HG03354 (cell line): ENCODE data around the gene CDIPT.

Experiments used
- ATAC-seq: cut with Tn5 transposase; IDR thresholded peaks from one replicate; pipeline ENCODE4 v1.9.1; 2021; ENCODE audit warnings: mild to moderate bottlenecking; ENCODE audit not compliant: unreplicated experiment, poor library complexity, severe bottlenecking

The CDIPT gene

GRCh38 chr16:29864205-29864604, 1.2 kb upstream of the CDIPT start:
- no peak for ATAC-seq

- ATAC-seq: no peak
Observed at GRCh38 chr16:29863669-29863984, 601 bp upstream of the CDIPT start.

- ATAC-seq: no peak
Observed at GRCh38 chr16:29862383-29862883, 593 bp downstream of the CDIPT start.

GRCh38 chr16:29860218-29860617, 2.8 kb downstream of the CDIPT start:
- ATAC-seq: no peak

GRCh38 chr16:29858974-29859373, 4.1 kb downstream of the CDIPT start:
- no peak for ATAC-seq

- no peak for ATAC-seq
Observed at GRCh38 chr16:29858149-29858849, 4.7 kb downstream of the CDIPT start.

- ATAC-seq: no peak
Observed at GRCh38 chr16:29857133-29857760, 5.8 kb downstream of the CDIPT start.

GRCh38 chr16:29854520-29855100, 8.4 kb downstream of the CDIPT start:
- no peak for ATAC-seq

- no peak for ATAC-seq
Observed at GRCh38 chr16:29852654-29853053, 10.4 kb downstream of the CDIPT start.

- ATAC-seq: no peak
Observed at GRCh38 chr16:29850998-29851397, 12.0 kb downstream of the CDIPT start.

GRCh38 chr16:29849505-29849904, 13.5 kb downstream of the CDIPT start:
- ATAC-seq: no peak

GRCh38 chr16:29848420-29849297, 14.4 kb downstream of the CDIPT start:
- no peak for ATAC-seq

- ATAC-seq: no peak
Observed at GRCh38 chr16:29845656-29846055, 17.4 kb downstream of the CDIPT start.

GRCh38 chr16:29844575-29845331, 18.3 kb downstream of the CDIPT start:
- ATAC-seq: no peak

- no peak for ATAC-seq
Observed at GRCh38 chr16:29843931-29844330, 19.1 kb downstream of the CDIPT start.

GRCh38 chr16:29842732-29843346, 20.2 kb downstream of the CDIPT start:
- ATAC-seq: no peak

GRCh38 chr16:29841631-29842030, 21.4 kb downstream of the CDIPT start:
- no peak for ATAC-seq

- ATAC-seq: no peak
Observed at GRCh38 chr16:29840240-29840639, 22.8 kb downstream of the CDIPT start.

- ATAC-seq: no peak
Observed at GRCh38 chr16:29839822-29840221, 23.2 kb downstream of the CDIPT start.
